Suprapubic skin (tissue), 4 donors: ENCODE measurements around the gene PEAR1.

Experiments used
- CTCF ChIP-seq, 2 donors: fragments of 200-600 bp in 1 of 2; fragments of 450-650 bp in 1 of 2; sonication (generic) in 1 of 2; IDR thresholded peaks; one replicate each; pipeline ENCODE4 v1.5.1; 2016 to 2019; ENCODE audit warnings: antibody characterized with exemption in 2 of 2, mild to moderate bottlenecking in 1 of 2, moderate library complexity in 1 of 2
- EP300 ChIP-seq: sonication (generic); formaldehyde crosslinking; IDR thresholded peaks from one replicate; pipeline ENCODE4 v1.6.1; 2017; ENCODE audit warnings: antibody characterized with exemption
- POLR2A ChIP-seq, 2 donors: fragments of 450-650 bp; IDR thresholded peaks; one replicate each; pipeline ENCODE4 v1.6.1; 2017; ENCODE audit warnings: antibody characterized with exemption in 2 of 2, mild to moderate bottlenecking in 2 of 2, moderate library complexity in 2 of 2
- POLR2AphosphoS5 ChIP-seq, 3 donors: sonication (generic); formaldehyde crosslinking; IDR thresholded peaks; one replicate each; pipeline ENCODE4 v1.6.1; 2017; ENCODE audit warnings: antibody characterized with exemption in 3 of 3

GRCh38 chr1:156874142-156874541 is 19.4 kb upstream of the PEAR1 start:
- TF ChIP-seq CTCF (IDR thresholded peaks at IDR 0.05) (no peak), POLR2A (IDR thresholded peaks at IDR 0.05) (no peak), POLR2AphosphoS5 (IDR thresholded peaks at IDR 0.05) (no peak), EP300 (no peak)
